LHCN-M2 (cell line): ENCODE data around the gene OS9. TPM values are rescaled to one million over a fixed set of nuclear protein-coding genes. Genes with fewer than 3 reads are reported as not detected.

Experiments used
- DNase-seq: peaks from one replicate; pipeline ENCODE4 v3.0.0-alpha.2; 2012; ENCODE audit warnings: low read depth
- total RNA-seq: library from RNA; depleted of rRNA; stranded (reverse); fragments of >200 nt; gene quantifications from 2 replicates; pipeline ENCODE4 v1.2.3, GENCODE V29; 2014; rRNA removed

OS9 gene
- total RNA-seq, 1 experiment from 2014 or later = 214 TPM

DNA sequence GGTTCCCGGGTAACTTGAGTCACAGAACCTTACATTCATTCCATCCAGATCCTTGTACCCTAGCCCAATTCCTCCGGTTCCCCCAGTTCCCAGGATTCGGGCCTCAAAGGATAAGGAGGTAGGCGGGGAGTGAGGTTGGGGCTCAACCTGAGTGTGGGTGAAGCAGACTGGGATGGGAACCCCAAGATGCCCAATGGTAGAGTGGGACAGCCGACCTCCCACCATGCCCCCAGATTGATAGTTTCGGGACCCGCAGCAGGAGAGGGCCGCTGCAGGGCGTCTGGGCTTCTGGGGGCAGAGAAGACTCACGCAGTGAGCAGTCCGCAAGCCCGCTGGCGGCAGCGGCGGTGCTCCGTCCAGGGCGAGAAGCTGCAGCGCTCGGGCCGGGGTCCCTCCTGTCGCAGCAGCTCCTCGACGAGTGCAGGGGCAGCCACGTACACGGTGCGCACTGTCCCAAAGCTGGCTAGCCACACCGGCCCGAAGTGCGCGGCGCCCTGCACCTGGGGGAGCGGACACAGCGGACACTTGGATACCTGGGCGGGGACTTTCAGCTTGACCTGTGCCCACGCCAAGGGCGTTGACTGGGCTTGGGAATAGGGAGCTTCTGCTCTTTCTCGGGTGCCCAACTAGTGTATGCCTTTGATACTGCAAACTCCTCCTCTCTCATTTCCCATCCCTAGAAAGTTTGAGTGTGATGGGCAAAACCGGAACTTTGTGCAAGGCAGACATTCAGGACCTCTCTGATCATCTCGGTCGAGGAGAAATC lies 71.9 kb downstream of the OS9 start:
- no peak for DNase-seq

GRCh38 chr12:57766464-57767304 lies 72.8 kb downstream of the OS9 start, which contains the start of gene CYP27B1:
TSS of gene CYP27B1 (minus strand) at chr12:57767078. CDS start at chr12:57767041, 37 bp downstream.
- DNase-seq = no peak

DNA sequence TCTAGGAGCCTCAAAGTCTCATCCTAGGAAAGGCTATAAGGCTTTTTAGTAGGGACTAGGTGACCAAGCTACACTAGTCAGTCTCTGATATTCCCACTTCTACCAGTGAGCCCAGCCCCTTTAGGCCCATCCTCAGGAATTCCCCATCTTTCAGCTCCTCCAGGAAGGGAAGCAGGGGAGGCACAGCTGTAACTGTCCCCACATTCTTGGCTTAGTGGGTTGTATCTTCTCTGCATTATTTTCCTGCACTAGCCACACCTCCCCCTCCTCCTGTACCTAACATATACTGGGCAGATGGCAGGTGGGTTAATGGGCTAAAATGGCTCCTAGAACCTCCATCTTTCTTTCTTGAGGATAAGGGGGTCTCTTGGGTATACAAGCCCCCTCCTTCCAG lies 73.4 kb downstream of the OS9 start:
- no peak for DNase-seq

- no peak for DNase-seq
Observed at GRCh38 chr12:57767876-57768275, 73.9 kb downstream of the OS9 start.

DNA sequence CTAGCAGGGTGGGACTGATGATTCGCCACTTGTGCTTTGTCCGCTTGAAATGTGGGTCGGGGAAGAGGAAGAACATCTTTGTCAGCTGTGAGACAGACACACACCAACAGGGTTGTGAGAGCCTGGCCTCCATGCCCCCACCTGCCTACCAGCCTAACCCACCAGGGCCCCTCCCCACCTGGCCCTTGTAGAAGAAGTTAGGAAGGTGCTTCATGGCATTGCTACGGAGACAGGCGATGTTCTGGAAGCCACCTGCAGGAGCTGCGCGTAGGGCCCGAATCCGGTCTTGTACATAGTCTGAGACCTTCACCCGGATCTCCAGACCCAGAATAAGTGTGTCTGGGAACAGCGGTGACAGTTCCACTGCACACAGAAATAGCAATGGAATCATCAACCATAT lies 75.7 kb downstream of the OS9 start:
- DNase-seq = no peak

DNA sequence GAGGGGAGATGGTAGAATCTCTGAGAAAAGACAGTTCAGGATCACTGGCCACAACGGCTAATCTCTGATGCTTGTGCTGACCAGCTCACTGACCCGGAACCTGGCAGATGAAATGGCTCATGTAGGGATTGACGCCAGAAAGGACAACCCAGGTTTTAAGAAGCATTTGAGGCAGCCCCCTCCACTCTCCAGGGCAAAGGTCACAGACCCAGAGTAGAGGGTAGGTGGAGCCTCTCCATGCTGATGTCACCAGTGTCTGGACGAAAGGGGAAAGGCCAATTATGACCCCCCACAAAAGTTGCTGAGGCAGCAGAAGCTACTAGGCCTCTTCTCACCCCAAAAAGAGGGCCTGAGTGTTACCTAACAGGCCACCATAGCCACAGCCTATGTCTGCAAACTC lies 76.8 kb downstream of the OS9 start:
- DNase-seq = no peak

Other genes starting within 250 kb of the OS9 start
- gene INHBE, start 238.8 kb upstream of the OS9 start, total RNA-seq = 0.26 and 0.40 TPM in 2 replicates
- 1.1 and 1.2 TPM in 2 replicates for gene GLI1, start 234.3 kb upstream of the OS9 start, total RNA-seq
- gene ARHGAP9, start 214.3 kb upstream of the OS9 start, total RNA-seq = 0.23 TPM in 1 of 2 replicates, not detected in the other
- 80.1 and 92.7 TPM in 2 replicates for gene MARS1, start 206.1 kb upstream of the OS9 start, total RNA-seq
- 15.3 and 15.7 TPM in 2 replicates for gene DDIT3, start 173.6 kb upstream of the OS9 start, total RNA-seq
- gene MBD6, start 171.3 kb upstream of the OS9 start, total RNA-seq = 4.2 and 7.5 TPM in 2 replicates
- gene DCTN2, start 146.9 kb upstream of the OS9 start, total RNA-seq = 177 and 202 TPM in 2 replicates
- gene KIF5A, start 144.1 kb upstream of the OS9 start, total RNA-seq = 0.06 TPM in 1 of 2 replicates, not detected in the other
- 19.1 and 23.3 TPM in 2 replicates for gene PIP4K2C, start 102.9 kb upstream of the OS9 start, total RNA-seq
- gene DTX3, start 89.3 kb upstream of the OS9 start, total RNA-seq = 19.3 and 22.0 TPM in 2 replicates
- gene ARHGEF25, start 82.7 kb upstream of the OS9 start, total RNA-seq = 13.8 and 14.6 TPM in 2 replicates
- gene B4GALNT1, start 60.9 kb upstream of the OS9 start, total RNA-seq = 2.8 and 4.9 TPM in 2 replicates
- 0.26 and 0.29 TPM in 2 replicates for gene AGAP2, start 44.6 kb downstream of the OS9 start, total RNA-seq
- 67.3 and 87.6 TPM in 2 replicates for gene TSPAN31, start 50.9 kb downstream of the OS9 start, total RNA-seq
- 277 and 330 TPM in 2 replicates for gene CDK4, start 58.2 kb downstream of the OS9 start, total RNA-seq
- 4.4 and 6.3 TPM in 2 replicates for gene MARCHF9, start 61.0 kb downstream of the OS9 start, total RNA-seq
- 0.90 and 0.98 TPM in 2 replicates for gene CYP27B1, start 72.9 kb downstream of the OS9 start, total RNA-seq
- 13.5 and 15.1 TPM in 2 replicates for gene METTL1, start 78.0 kb downstream of the OS9 start, total RNA-seq
- 3.0 and 3.5 TPM in 2 replicates for gene EEF1AKMT3, start 78.5 kb downstream of the OS9 start, total RNA-seq
- gene TSFM, start 88.7 kb downstream of the OS9 start, total RNA-seq = 26.5 and 31.3 TPM in 2 replicates
- gene AVIL, start 124.6 kb downstream of the OS9 start, total RNA-seq = 0.57 and 0.58 TPM in 2 replicates
- 24.3 and 31.9 TPM in 2 replicates for gene CTDSP2, start 152.6 kb downstream of the OS9 start, total RNA-seq
- 6.8 and 13.9 TPM in 2 replicates for gene ATP23, start 247.4 kb downstream of the OS9 start, total RNA-seq